Cardiac fibroblast (primary cell): Measurements from ENCODE around the gene APH1B.
"Not testable (repeated sequence)": the region's sequence is repeated elsewhere in the genome, so short reads cannot be mapped to it uniquely, and the experiment has no call there.

Experiments
- DNase-seq, 2 donors: peaks; one replicate each; pipeline versions ENCODE4 v3.0.0 to v3.0.0-alpha.2; 2010; ENCODE audit warnings: low read depth in 2 of 2
- H3K4me3 ChIP-seq, 2 donors: replicated peaks in 1 of 2; 1 replicate in 1 of 2; 2 replicates in 1 of 2; pipeline ENCODE4 v1.5.1; 2011; ENCODE audit warnings: low read depth in 2 of 2, low read length in 2 of 2, mild to moderate bottlenecking in 2 of 2, moderate library complexity in 1 of 2
- CTCF ChIP-seq: IDR thresholded peaks from one replicate; pipeline ENCODE4 v1.5.1; 2011; ENCODE audit warnings: low read depth, mild to moderate bottlenecking, low read length, inconsistent platforms

The APH1B gene

DNA sequence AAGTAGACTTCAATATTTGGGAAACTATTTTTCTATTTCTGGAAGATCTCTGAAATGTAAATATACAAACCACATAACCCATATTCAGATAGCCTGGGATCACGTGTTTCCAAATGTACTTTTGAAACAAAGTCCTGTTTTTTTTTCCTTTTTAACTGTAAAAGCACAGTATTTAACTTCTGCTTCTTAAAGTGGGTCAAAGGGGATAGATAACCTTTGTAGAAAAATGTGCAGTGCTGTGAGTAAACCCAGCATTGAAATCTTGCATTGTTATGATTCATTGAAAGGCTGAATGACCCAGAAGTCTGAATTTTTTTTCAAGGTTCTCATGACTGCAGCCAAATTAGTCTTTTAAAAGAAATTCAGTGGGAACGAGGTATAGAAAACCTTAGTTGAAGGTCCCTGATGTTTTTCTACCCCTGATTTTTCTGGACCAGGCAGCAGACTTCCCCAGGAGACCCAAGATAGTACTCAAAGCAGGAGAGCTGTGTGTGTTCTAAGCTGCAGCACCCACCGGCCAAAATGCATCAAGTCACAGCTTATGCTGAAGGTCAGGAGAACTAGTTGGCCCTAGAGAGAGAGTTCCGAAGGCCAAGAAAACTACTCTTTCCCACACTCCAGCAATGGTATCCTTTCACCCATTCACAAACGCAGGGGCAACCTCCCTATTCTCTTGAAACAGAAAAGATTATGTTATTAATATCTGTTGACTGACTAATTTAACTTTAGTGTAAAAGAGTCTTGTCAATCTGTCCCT lies 43.6 kb upstream of the APH1B start:
- peak; percentile 89 to 91 for DNase-seq
- H3K4me3 ChIP-seq = no peak overlapping the region
- TF ChIP-seq CTCF = no peak

GRCh38 chr15:63234451-63234870 lies 42.9 kb upstream of the APH1B start:
- no peak overlapping the region for H3K4me3 ChIP-seq
- TF ChIP-seq CTCF = no peak
- peak; percentile 81 to 87 for DNase-seq

- DNase-seq = peak; percentile 63 to 92
- no peak overlapping the region for H3K4me3 ChIP-seq
- no peak for TF ChIP-seq CTCF
Measured at GRCh38 chr15:63236272-63236671, 41.1 kb upstream of the APH1B start.

GRCh38 chr15:63237086-63237485 lies 40.3 kb upstream of the APH1B start:
- DNase-seq, H3K4me3 ChIP-seq: not testable (repeated sequence)

GRCh38 chr15:63238171-63238570 lies 39.2 kb upstream of the APH1B start:
- no peak for DNase-seq
- H3K4me3 ChIP-seq = no peak overlapping the region
- TF ChIP-seq CTCF = no peak

GRCh38 chr15:63238796-63239195 lies 38.6 kb upstream of the APH1B start:
- DNase-seq = peak; percentile 75 to 83
- no peak overlapping the region for H3K4me3 ChIP-seq
- no peak for TF ChIP-seq CTCF

DNA sequence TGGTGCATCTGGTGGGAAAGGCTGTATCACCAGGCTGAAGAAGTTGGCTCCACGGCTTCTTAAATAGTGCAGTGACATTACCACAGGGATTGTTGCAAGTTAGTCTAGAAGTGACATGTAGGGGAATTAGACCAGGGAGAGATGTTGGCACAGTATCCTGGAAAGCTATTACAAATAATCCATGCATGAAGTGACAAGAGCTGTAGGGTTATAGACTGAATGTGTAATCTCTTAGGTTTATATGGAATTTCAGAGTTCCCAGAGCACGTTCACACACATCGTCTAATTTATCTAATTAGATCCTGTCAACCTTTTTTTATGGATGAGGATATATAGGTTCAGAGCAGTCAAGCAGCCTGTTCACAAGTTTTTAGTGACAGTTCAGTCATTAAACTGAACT lies 37.3 kb upstream of the APH1B start:
- DNase-seq = no peak
- no peak for TF ChIP-seq CTCF
- H3K4me3 ChIP-seq = no peak overlapping the region
